ENCODE measurements around the gene PREX1. TPM values are rescaled to one million over a fixed set of nuclear protein-coding genes. Genes with fewer than 3 reads are reported as not detected.
A peak's percentile ranks its signal among the peaks of the same experiment; 100 is the strongest.

PREX1 gene
- polyA plus RNA-seq, 1 donor: 9.9 TPM

- no CpG with 5 or more reads among the region's 8 CpGs for WGBS (ENCODE audit: insufficient coverage, low lambda C conversion rate)
- H3K27ac ChIP-seq (ENCODE audit: low read length): no peak overlapping the region
- peaks cover 2% of the 10 kb centered on the region for H3K36me3 ChIP-seq (ENCODE audit: control insufficient read depth, insufficient read depth, low read length)
- peaks cover 2% of the 10 kb centered on the region for H3K9me3 ChIP-seq (ENCODE audit: control insufficient read depth, low read depth, low read length)
- H3K27me3 ChIP-seq (ENCODE audit: control insufficient read depth, insufficient read depth, low read length): no peaks in the 10 kb centered on the region
- peaks cover 35% of the 10 kb centered on the region for H3K4me1 ChIP-seq (ENCODE audit: control insufficient read depth, insufficient read depth, low read length)
- H3K4me3 ChIP-seq (ENCODE audit: low read length): no peak overlapping the region
- DNase-seq: no peak
These were observed 139.2 kb downstream of the PREX1 start for GRCh38 chr20:48688579-48688978.

- no CpG with 5 or more reads among the region's 10 CpGs for WGBS (ENCODE audit: insufficient coverage, low lambda C conversion rate)
These were observed 140.5 kb downstream of the PREX1 start for GRCh38 chr20:48687117-48687800.

GRCh38 chr20:48686238-48687116 is 141.3 kb downstream of the PREX1 start:
- peaks cover 52% of the 10 kb centered on the region for H3K4me1 ChIP-seq (ENCODE audit: control insufficient read depth, insufficient read depth, low read length)
- H3K27ac ChIP-seq (ENCODE audit: low read length): no peak overlapping the region
- DNase-seq: no peak
- H3K9me3 ChIP-seq (ENCODE audit: control insufficient read depth, low read depth, low read length): peaks cover 2% of the 10 kb centered on the region
- H3K36me3 ChIP-seq (ENCODE audit: control insufficient read depth, insufficient read depth, low read length): peaks cover 2% of the 10 kb centered on the region
- no peak overlapping the region for H3K4me3 ChIP-seq (ENCODE audit: low read length)
- no peaks in the 10 kb centered on the region for H3K27me3 ChIP-seq (ENCODE audit: control insufficient read depth, insufficient read depth, low read length)
- WGBS (ENCODE audit: insufficient coverage, low lambda C conversion rate): 100% methylated on average over 2 of the region's 19 CpGs

More at GRCh38 chr20:48687117-48687800, 140.5 kb downstream of the PREX1 start:
- H3K4me1 ChIP-seq (ENCODE audit: control insufficient read depth, insufficient read depth, low read length): peaks cover 47% of the 10 kb centered on the region
- H3K4me3 ChIP-seq (ENCODE audit: low read length): no peak overlapping the region
- peaks cover 2% of the 10 kb centered on the region for H3K9me3 ChIP-seq (ENCODE audit: control insufficient read depth, low read depth, low read length)
- DNase-seq: no peak
- no peak overlapping the region for H3K27ac ChIP-seq (ENCODE audit: low read length)
- no peaks in the 10 kb centered on the region for H3K27me3 ChIP-seq (ENCODE audit: control insufficient read depth, insufficient read depth, low read length)
- H3K36me3 ChIP-seq (ENCODE audit: control insufficient read depth, insufficient read depth, low read length): peaks cover 2% of the 10 kb centered on the region

GRCh38 chr20:48685300-48685699 is 142.5 kb downstream of the PREX1 start:
- H3K4me3 ChIP-seq (ENCODE audit: low read length): no peak overlapping the region
- peaks cover 2% of the 10 kb centered on the region for H3K9me3 ChIP-seq (ENCODE audit: control insufficient read depth, low read depth, low read length)
- no CpG with 5 or more reads among the region's 8 CpGs for whole genome bisulfite sequencing (ENCODE audit: insufficient coverage, low lambda C conversion rate)
- H3K27me3 ChIP-seq (ENCODE audit: control insufficient read depth, insufficient read depth, low read length): no peaks in the 10 kb centered on the region
- H3K36me3 ChIP-seq (ENCODE audit: control insufficient read depth, insufficient read depth, low read length): peaks cover 2% of the 10 kb centered on the region
- DNase-seq: no peak
- H3K4me1 ChIP-seq (ENCODE audit: control insufficient read depth, insufficient read depth, low read length): peaks cover 45% of the 10 kb centered on the region
- H3K27ac ChIP-seq (ENCODE audit: low read length): no peak overlapping the region

- H3K36me3 ChIP-seq (ENCODE audit: control insufficient read depth, insufficient read depth, low read length): peaks cover 2% of the 10 kb centered on the region
- peaks cover 2% of the 10 kb centered on the region for H3K9me3 ChIP-seq (ENCODE audit: control insufficient read depth, low read depth, low read length)
- H3K27ac ChIP-seq (ENCODE audit: low read length): no peak overlapping the region
- H3K4me1 ChIP-seq (ENCODE audit: control insufficient read depth, insufficient read depth, low read length): peaks cover 44% of the 10 kb centered on the region
- H3K4me3 ChIP-seq (ENCODE audit: low read length): no peak overlapping the region
- no peaks in the 10 kb centered on the region for H3K27me3 ChIP-seq (ENCODE audit: control insufficient read depth, insufficient read depth, low read length)
- 94% methylated on average over 3 of the region's 14 CpGs for WGBS (ENCODE audit: insufficient coverage, low lambda C conversion rate)
- no peak for DNase-seq
These were observed 143.2 kb downstream of the PREX1 start for GRCh38 chr20:48684501-48685041.

- Histone ChIP-seq H3K4me1 (ENCODE audit: control insufficient read depth, insufficient read depth, low read length) (peaks cover 44% of the 10 kb centered on the region), H3K27me3 (ENCODE audit: control insufficient read depth, insufficient read depth, low read length) (no peaks in the 10 kb centered on the region), H3K9me3 (ENCODE audit: control insufficient read depth, low read depth, low read length) (peaks cover under 1% of the 10 kb centered on the region), H3K4me3 (ENCODE audit: low read length) (no peak overlapping the region), H3K36me3 (ENCODE audit: control insufficient read depth, insufficient read depth, low read length) (peaks cover 2% of the 10 kb centered on the region), H3K27ac (ENCODE audit: low read length) (peak overlapping the region; percentile 33)
- no peak for DNase-seq
- WGBS (ENCODE audit: insufficient coverage, low lambda C conversion rate): no CpG with 5 or more reads among the region's 12 CpGs
These were observed 144.2 kb downstream of the PREX1 start for GRCh38 chr20:48683467-48684175.

GRCh38 chr20:48682529-48683363 is 145.1 kb downstream of the PREX1 start:
- H3K27ac ChIP-seq (ENCODE audit: low read length): peak overlapping the region; percentile 33
- peaks cover 44% of the 10 kb centered on the region for H3K4me1 ChIP-seq (ENCODE audit: control insufficient read depth, insufficient read depth, low read length)
- H3K4me3 ChIP-seq (ENCODE audit: low read length): no peak overlapping the region
- no peaks in the 10 kb centered on the region for H3K27me3 ChIP-seq (ENCODE audit: control insufficient read depth, insufficient read depth, low read length)
- WGBS (ENCODE audit: insufficient coverage, low lambda C conversion rate): no CpG with 5 or more reads among the region's 18 CpGs
- H3K36me3 ChIP-seq (ENCODE audit: control insufficient read depth, insufficient read depth, low read length): peaks cover 2% of the 10 kb centered on the region
- no peaks in the 10 kb centered on the region for H3K9me3 ChIP-seq (ENCODE audit: control insufficient read depth, low read depth, low read length)
- DNase-seq: peak; percentile 77 to 89

- Histone ChIP-seq H3K9me3 (ENCODE audit: control insufficient read depth, low read depth, low read length) (no peaks in the 10 kb centered on the region), H3K4me1 (ENCODE audit: control insufficient read depth, insufficient read depth, low read length) (peaks cover 37% of the 10 kb centered on the region), H3K27ac (ENCODE audit: low read length) (peak overlapping the region; percentile 33), H3K27me3 (ENCODE audit: control insufficient read depth, insufficient read depth, low read length) (no peaks in the 10 kb centered on the region), H3K36me3 (ENCODE audit: control insufficient read depth, insufficient read depth, low read length) (no peaks in the 10 kb centered on the region), H3K4me3 (ENCODE audit: low read length) (no peak overlapping the region)
- no CpG with 5 or more reads among the region's 6 CpGs for WGBS (ENCODE audit: insufficient coverage, low lambda C conversion rate)
- no peak for DNase-seq
These were observed 145.8 kb downstream of the PREX1 start for GRCh38 chr20:48681873-48682426.

GRCh38 chr20:48681201-48681872 is 146.5 kb downstream of the PREX1 start:
- no peak for DNase-seq
- no peak overlapping the region for H3K27ac ChIP-seq (ENCODE audit: low read length)
- peaks cover 31% of the 10 kb centered on the region for H3K4me1 ChIP-seq (ENCODE audit: control insufficient read depth, insufficient read depth, low read length)
- H3K9me3 ChIP-seq (ENCODE audit: control insufficient read depth, low read depth, low read length): no peaks in the 10 kb centered on the region
- no peaks in the 10 kb centered on the region for H3K36me3 ChIP-seq (ENCODE audit: control insufficient read depth, insufficient read depth, low read length)
- H3K27me3 ChIP-seq (ENCODE audit: control insufficient read depth, insufficient read depth, low read length): no peaks in the 10 kb centered on the region
- H3K4me3 ChIP-seq (ENCODE audit: low read length): no peak overlapping the region
- 87% methylated on average over 3 of the region's 6 CpGs for WGBS (ENCODE audit: insufficient coverage, low lambda C conversion rate)

Data from large intestine (tissue), 3 donors.